ENCODE results near the gene PRDM12.
A peak's percentile ranks its signal among the peaks of the same experiment; 100 is the strongest.

The PRDM12 gene

DNA sequence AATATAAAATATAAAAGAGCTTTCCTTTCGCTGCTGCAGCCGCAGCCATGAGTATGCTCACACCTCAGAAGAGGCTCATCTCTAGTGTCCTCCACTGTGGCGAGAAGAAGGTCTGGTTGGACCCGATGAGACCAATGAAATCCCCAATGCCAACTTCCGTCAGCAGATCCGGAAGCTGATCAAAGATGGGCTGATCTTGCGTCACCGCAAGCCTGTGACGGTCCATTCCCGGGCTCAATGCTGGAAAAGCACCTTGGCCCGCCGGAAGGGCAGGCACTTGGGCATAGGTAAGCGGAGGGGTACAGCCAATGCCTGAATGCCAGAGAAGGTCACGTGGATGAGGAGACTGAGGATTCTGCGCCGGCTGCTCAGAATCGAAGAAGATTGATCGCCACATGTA is 12.6 kb upstream of the PRDM12 start:
- H3K4me2 ChIP-seq (ENCODE audit: low read length), result no peak overlapping the region
- no peaks in the 10 kb centered on the region for H3K9me3 ChIP-seq (ENCODE audit: control insufficient read depth, low read length)
- H3K4me3 ChIP-seq (ENCODE audit: low read depth, low read length), result no peak overlapping the region
- no peak overlapping the region for H2AFZ ChIP-seq
- no peaks in the 10 kb centered on the region for H3K27me3 ChIP-seq (ENCODE audit: control insufficient read depth, insufficient read depth, low read length)
- no peaks in the 10 kb centered on the region for H3K4me1 ChIP-seq
- H3K36me3 ChIP-seq (ENCODE audit: control insufficient read depth, insufficient read depth, low read length), result no peaks in the 10 kb centered on the region
- no peak overlapping the region for H3K27ac ChIP-seq
- no peaks in the 10 kb centered on the region for H3K79me2 ChIP-seq
- TF ChIP-seq, protein P1, sequence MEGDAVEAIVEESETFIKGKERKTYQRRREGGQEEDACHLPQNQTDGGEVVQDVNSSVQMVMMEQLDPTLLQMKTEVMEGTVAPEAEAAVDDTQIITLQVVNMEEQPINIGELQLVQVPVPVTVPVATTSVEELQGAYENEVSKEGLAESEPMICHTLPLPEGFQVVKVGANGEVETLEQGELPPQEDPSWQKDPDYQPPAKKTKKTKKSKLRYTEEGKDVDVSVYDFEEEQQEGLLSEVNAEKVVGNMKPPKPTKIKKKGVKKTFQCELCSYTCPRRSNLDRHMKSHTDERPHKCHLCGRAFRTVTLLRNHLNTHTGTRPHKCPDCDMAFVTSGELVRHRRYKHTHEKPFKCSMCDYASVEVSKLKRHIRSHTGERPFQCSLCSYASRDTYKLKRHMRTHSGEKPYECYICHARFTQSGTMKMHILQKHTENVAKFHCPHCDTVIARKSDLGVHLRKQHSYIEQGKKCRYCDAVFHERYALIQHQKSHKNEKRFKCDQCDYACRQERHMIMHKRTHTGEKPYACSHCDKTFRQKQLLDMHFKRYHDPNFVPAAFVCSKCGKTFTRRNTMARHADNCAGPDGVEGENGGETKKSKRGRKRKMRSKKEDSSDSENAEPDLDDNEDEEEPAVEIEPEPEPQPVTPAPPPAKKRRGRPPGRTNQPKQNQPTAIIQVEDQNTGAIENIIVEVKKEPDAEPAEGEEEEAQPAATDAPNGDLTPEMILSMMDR (IDR thresholded peaks at IDR 0.05), result no peak
- no peak overlapping the region for H3K9ac ChIP-seq

DNA sequence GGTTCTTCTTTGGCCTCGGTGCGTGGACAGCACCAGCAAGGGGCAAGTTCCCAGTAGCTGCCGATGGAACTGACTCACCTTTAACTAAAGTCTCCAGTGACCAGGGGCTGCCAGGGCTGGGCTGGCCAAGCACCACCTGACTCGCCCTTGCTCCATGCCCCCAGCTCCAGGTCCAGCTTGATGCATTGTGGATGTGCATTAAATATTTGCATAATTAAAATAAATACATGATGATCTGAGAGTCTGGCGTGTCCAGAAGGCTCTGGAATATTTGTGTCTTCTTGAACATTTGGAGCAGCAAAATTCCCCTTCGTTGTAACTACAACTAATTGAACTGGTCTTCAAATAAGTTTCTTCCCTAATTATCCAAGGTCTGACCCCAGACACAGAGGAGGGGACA is 9.5 kb upstream of the PRDM12 start:
- H2AFZ ChIP-seq, result no peak overlapping the region
- no peaks in the 10 kb centered on the region for H3K36me3 ChIP-seq (ENCODE audit: control insufficient read depth, insufficient read depth, low read length)
- no peak overlapping the region for H3K4me2 ChIP-seq (ENCODE audit: low read length)
- H3K9me3 ChIP-seq (ENCODE audit: control insufficient read depth, low read length), result no peaks in the 10 kb centered on the region
- TF ChIP-seq, protein P1 (IDR thresholded peaks at IDR 0.05), result no peak
- no peak overlapping the region for H3K4me3 ChIP-seq (ENCODE audit: low read depth, low read length)
- peaks cover 5% of the 10 kb centered on the region for H3K27me3 ChIP-seq (ENCODE audit: control insufficient read depth, insufficient read depth, low read length)
- H3K9ac ChIP-seq, result no peak overlapping the region
- no peaks in the 10 kb centered on the region for H3K79me2 ChIP-seq
- H3K27ac ChIP-seq, result no peak overlapping the region
- H3K4me1 ChIP-seq, result no peaks in the 10 kb centered on the region

DNA sequence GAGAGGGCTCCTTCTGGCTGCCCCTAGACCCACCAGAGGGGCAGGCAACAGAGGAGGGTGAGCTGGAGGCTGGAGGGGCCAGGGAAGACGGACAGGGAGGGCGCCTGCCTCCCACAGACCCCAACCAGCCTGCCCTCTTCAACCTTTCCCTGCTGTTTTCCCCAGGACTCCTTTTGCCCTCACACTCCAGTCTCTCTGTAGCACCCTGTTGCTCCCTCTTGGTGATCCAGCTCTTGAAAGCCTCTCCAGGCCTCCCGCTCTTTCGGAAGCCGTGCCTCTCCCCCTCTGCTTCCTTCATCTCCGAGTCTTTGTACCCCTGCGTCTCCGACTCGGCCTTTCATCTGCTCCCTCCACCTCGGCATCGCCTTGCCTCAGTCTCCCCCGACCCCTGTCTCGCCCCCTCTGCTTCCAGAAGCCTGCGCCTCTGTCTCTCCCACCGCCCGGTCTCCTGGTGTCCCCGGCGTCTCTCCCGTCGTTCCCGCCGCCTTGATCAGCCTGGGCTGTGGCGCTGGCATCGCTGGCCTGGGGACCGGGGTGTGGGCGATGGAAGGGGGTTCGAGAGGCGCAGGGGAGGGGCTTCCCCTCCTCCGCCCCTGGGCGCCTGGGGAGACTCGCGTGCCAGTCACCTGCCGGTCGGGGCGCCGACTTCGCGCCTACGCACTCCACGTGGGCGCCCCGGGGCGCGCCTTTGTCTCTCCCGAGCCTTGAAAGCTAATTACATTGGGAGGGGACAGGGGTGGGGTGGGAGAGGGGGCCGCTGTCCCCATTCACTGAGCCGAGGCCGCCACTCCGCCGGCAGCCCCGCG is 5.3 kb upstream of the PRDM12 start:
- H3K9ac ChIP-seq, result no peak overlapping the region
- H3K27me3 ChIP-seq (ENCODE audit: control insufficient read depth, insufficient read depth, low read length), result peaks cover 36% of the 10 kb centered on the region
- TF ChIP-seq, protein P1 (IDR thresholded peaks at IDR 0.05), result no peak
- no peak overlapping the region for H3K27ac ChIP-seq
- H3K79me2 ChIP-seq, result no peaks in the 10 kb centered on the region
- no peak overlapping the region for H2AFZ ChIP-seq
- H3K4me3 ChIP-seq (ENCODE audit: low read depth, low read length), result no peak overlapping the region
- no peaks in the 10 kb centered on the region for H3K9me3 ChIP-seq (ENCODE audit: control insufficient read depth, low read length)
- no peak overlapping the region for H3K4me2 ChIP-seq (ENCODE audit: low read length)
- no peaks in the 10 kb centered on the region for H3K4me1 ChIP-seq
- H3K36me3 ChIP-seq (ENCODE audit: control insufficient read depth, insufficient read depth, low read length), result no peaks in the 10 kb centered on the region

DNA sequence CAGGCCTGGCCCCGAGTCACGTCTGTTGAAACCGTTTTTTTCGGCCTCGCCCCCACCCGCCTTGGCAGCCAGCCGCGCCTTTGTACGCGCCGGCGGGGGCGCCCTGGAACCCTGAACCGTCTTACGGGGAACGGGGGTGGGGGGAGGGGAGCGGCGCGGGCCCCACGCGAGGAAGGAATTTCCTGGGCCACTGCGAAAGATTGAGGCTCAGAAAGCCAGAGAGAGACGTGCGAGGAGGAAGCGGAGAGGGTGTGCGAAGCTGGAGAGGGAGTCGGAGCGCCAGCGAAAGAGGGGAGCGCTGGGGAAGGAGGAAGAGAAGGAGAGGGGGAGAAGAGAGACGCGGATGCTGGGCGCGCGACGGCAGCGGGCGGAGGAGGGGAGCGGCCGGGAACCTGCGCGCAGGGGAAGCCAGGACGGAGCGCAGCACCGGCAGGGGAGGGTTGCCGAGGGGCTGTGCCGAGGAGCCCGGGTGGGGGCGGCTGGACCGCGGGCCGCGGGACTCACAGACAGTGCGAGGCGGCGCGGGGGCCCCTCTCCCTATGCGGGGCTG is 4.6 kb upstream of the PRDM12 start:
- Histone ChIP-seq H3K4me2 (ENCODE audit: low read length) (no peak overlapping the region), H3K4me1 (no peaks in the 10 kb centered on the region), H3K9ac (no peak overlapping the region), H2AFZ (no peak overlapping the region), H3K4me3 (ENCODE audit: low read depth, low read length) (no peak overlapping the region), H3K9me3 (ENCODE audit: control insufficient read depth, low read length) (no peaks in the 10 kb centered on the region), H3K79me2 (no peaks in the 10 kb centered on the region), H3K27ac (no peak overlapping the region), H3K36me3 (ENCODE audit: control insufficient read depth, insufficient read depth, low read length) (no peaks in the 10 kb centered on the region), H3K27me3 (ENCODE audit: control insufficient read depth, insufficient read depth, low read length) (peaks cover 39% of the 10 kb centered on the region)
- TF ChIP-seq, protein P1 (IDR thresholded peaks at IDR 0.05), result no peak

DNA sequence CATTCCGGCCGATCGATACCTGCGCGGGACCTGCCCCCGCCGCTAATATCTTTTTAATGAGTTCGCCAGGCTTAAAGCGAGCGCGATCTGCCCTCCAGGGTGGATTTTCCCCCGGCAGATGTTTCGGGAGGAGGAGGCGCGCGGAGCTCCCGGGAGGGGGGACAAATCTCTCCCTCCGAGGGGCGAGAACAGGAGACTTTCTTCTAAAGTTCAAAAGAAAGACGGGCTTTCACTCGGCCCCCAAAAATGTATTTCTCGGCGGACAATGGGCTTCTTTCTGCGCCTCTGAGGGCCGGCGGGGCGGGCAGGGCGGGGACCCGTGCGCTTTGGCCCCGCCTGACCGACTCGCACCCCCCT is 4.1 kb upstream of the PRDM12 start:
- no peak overlapping the region for H3K9ac ChIP-seq
- H3K9me3 ChIP-seq (ENCODE audit: control insufficient read depth, low read length), result no peaks in the 10 kb centered on the region
- no peak overlapping the region for H2AFZ ChIP-seq
- peaks cover 39% of the 10 kb centered on the region for H3K27me3 ChIP-seq (ENCODE audit: control insufficient read depth, insufficient read depth, low read length)
- no peaks in the 10 kb centered on the region for H3K36me3 ChIP-seq (ENCODE audit: control insufficient read depth, insufficient read depth, low read length)
- H3K4me2 ChIP-seq (ENCODE audit: low read length), result peak overlapping the region; percentile 55
- H3K27ac ChIP-seq, result no peak overlapping the region
- TF ChIP-seq, protein P1 (IDR thresholded peaks at IDR 0.05), result no peak
- no peaks in the 10 kb centered on the region for H3K4me1 ChIP-seq
- H3K79me2 ChIP-seq, result no peaks in the 10 kb centered on the region
- H3K4me3 ChIP-seq (ENCODE audit: low read depth, low read length), result peak overlapping the region; percentile 5
